HepG2 (cell line): ENCODE data around the gene CACNG7. TPM values are rescaled to one million over a fixed set of nuclear protein-coding genes. Genes with fewer than 3 reads are reported as not detected.

Experiments
- ATF2 ChIP-seq: sonication (generic); formaldehyde crosslinking; IDR thresholded peaks from 2 replicates; pipeline ENCODE4 v1.4.0; 2020; ENCODE audit warnings: missing genetic modification reagents
- ELF1 ChIP-seq: sonication (generic); formaldehyde crosslinking; IDR thresholded peaks from 2 replicates; pipeline ENCODE4 v1.4.0; 2020; ENCODE audit warnings: missing genetic modification reagents
- ETV5 ChIP-seq: IDR thresholded peaks from 2 replicates; pipeline ENCODE4 v1.6.1; 2018; ENCODE audit warnings: missing biosample characterization, missing genetic modification reagents, inconsistent platforms, borderline replicate concordance
- IKZF5 ChIP-seq: IDR thresholded peaks from 2 replicates; pipeline ENCODE4 v1.6.1; 2018; ENCODE audit warnings: missing genetic modification reagents, mild to moderate bottlenecking, missing compliant biosample characterization
- JUN ChIP-seq: sonication (generic); formaldehyde crosslinking; IDR thresholded peaks from 2 replicates; pipeline ENCODE4 v1.4.0; 2020; ENCODE audit warnings: mild to moderate bottlenecking, missing genetic modification reagents
- KLF12 ChIP-seq: sonication (generic); formaldehyde crosslinking; IDR thresholded peaks from 2 replicates; pipeline ENCODE4 v1.4.0; 2020; ENCODE audit warnings: missing genetic modification reagents, borderline replicate concordance
- MIXL1 ChIP-seq: IDR thresholded peaks from 2 replicates; pipeline ENCODE4 v1.6.1; 2016
- NR2C2 ChIP-seq: sonication (generic); formaldehyde crosslinking; IDR thresholded peaks from 2 replicates; pipeline ENCODE4 v1.4.0; 2020; ENCODE audit warnings: missing genetic modification reagents, mild to moderate bottlenecking, moderate library complexity, borderline replicate concordance
- ONECUT2 ChIP-seq: sonication (generic); formaldehyde crosslinking; IDR thresholded peaks from 2 replicates; pipeline ENCODE4 v1.4.0; 2020; ENCODE audit warnings: missing genetic modification reagents
- RBM39 ChIP-seq: fragments of 200-400 bp; formaldehyde crosslinking; IDR thresholded peaks from one replicate; pipeline ENCODE4 v1.6.1; 2018; ENCODE audit warnings: antibody characterized with exemption, mild to moderate bottlenecking, low read depth, low read length; ENCODE audit not compliant: poor library complexity, severe bottlenecking
- SIN3A ChIP-seq: IDR thresholded peaks from 2 replicates; pipeline ENCODE4 v1.6.1; 2011; ENCODE audit warnings: low read depth, mild to moderate bottlenecking, control low read depth, low read length, borderline replicate concordance
- SIX1 ChIP-seq: sonication (generic); formaldehyde crosslinking; IDR thresholded peaks from 2 replicates; pipeline ENCODE4 v1.4.0; 2020; ENCODE audit warnings: missing genetic modification reagents, borderline replicate concordance
- SP5 ChIP-seq: IDR thresholded peaks from 2 replicates; pipeline ENCODE4 v1.6.1; 2016; ENCODE audit warnings: low read depth, borderline replicate concordance
- TFDP1 ChIP-seq: IDR thresholded peaks from 2 replicates; pipeline ENCODE4 v1.6.1; 2016; ENCODE audit warnings: missing compliant biosample characterization, missing genetic modification reagents, borderline replicate concordance
- ZBED4 ChIP-seq: sonication (generic); formaldehyde crosslinking; IDR thresholded peaks from 2 replicates; pipeline ENCODE4 v1.4.0; 2020; ENCODE audit warnings: missing genetic modification reagents, borderline replicate concordance
- ZFP91 ChIP-seq: sonication (generic); formaldehyde crosslinking; IDR thresholded peaks from 2 replicates; pipeline ENCODE4 v1.9.0; 2022; ENCODE audit warnings: missing genetic modification reagents, mild to moderate bottlenecking, borderline replicate concordance
- ZNF260 ChIP-seq: sonication (generic); formaldehyde crosslinking; IDR thresholded peaks from 2 replicates; pipeline ENCODE4 v1.4.0; 2020; ENCODE audit warnings: missing genetic modification reagents, low read depth, mild to moderate bottlenecking, borderline replicate concordance
- ZNF331 ChIP-seq: sonication (generic); formaldehyde crosslinking; IDR thresholded peaks from 2 replicates; pipeline ENCODE4 v1.4.0; 2020; ENCODE audit warnings: missing genetic modification reagents
- ZNF543 ChIP-seq: sonication (generic); formaldehyde crosslinking; IDR thresholded peaks from 2 replicates; pipeline ENCODE4 v1.4.0; 2020; ENCODE audit warnings: mild to moderate bottlenecking, missing genetic modification reagents
- ZNF678 ChIP-seq: sonication (generic); formaldehyde crosslinking; IDR thresholded peaks from 2 replicates; pipeline ENCODE4 v1.4.0; 2020; ENCODE audit warnings: mild to moderate bottlenecking, missing genetic modification reagents
- ZNF792 ChIP-seq: IDR thresholded peaks from 2 replicates; pipeline ENCODE4 v1.6.1; 2016
- polyA plus RNA-seq, 8 experiments: library from polyadenylated mRNA; depleted of rRNA in 3 of 8; stranded (reverse) in 7 of 8; unstranded in 1 of 8; fragments of >200 nt; fragmentation: Illumina TruSeq in 4 of 8; extraction: Trizol in 4 of 8; gene quantifications; 2 replicates each; pipeline versions ENCODE4 v1.2.1 to v1.2.3, GENCODE V29; 2011 to 2016; ENCODE audit warnings: low read depth in 4 of 8, missing spikeins in 1 of 8, mixed read lengths in 1 of 8; ENCODE audit not compliant: insufficient read depth in 1 of 8
- total RNA-seq, 5 experiments: library from RNA; depleted of rRNA; stranded (reverse); fragments of >200 nt; fragmentation: Illumina TruSeq; extraction: Trizol; gene quantifications; 2 replicates each; pipeline ENCODE4 v1.2.3, GENCODE V29; 2016; ENCODE audit warnings: low read depth in 1 of 5

CACNG7 gene
- total and polyA plus RNA-seq, 2 of the 13 experiments (the other 11 are each of a cell fraction or from before 2014, with no cell fraction given), result not detected

GRCh38 chr19:53865523-53865917, 43.6 kb upstream of the CACNG7 start (continued):
- TF ChIP-seq TFDP1 (CRISPR knock-in tag) (no peak; the same call in 1 of the 2 replicates), KLF12 (CRISPR knock-in tag) (peak; percentile 15; the same call in 1 of the 2 replicates), RBM39 (no peak), JUN (CRISPR knock-in tag) (0 out of 2 replicates have a peak, but pooled peaks have one; percentile 14), ZNF331 (peak; percentile 44; the same call in 1 of the 2 replicates), NR2C2 (peak; percentile 53; the same call in 1 of the 2 replicates), ZNF543 (CRISPR knock-in tag) (peak; percentile 82; the same call in 1 of the 2 replicates), ZNF792 (CRISPR knock-in tag) (0 out of 2 replicates have a peak, but pooled peaks have one; percentile 22), ZNF678 (CRISPR knock-in tag) (no peak), ZFP91 (CRISPR knock-in tag) (peak; percentile 3; the same call in 1 of the 2 replicates), ZBED4 (peak; percentile 80; the same call in 1 of the 2 replicates), ONECUT2 (CRISPR knock-in tag) (no peak), ETV5 (CRISPR knock-in tag) (peak; percentile 82), SP5 (CRISPR knock-in tag) (0 out of 2 replicates have a peak, but pooled peaks have one; percentile 25), IKZF5 (CRISPR knock-in tag) (peak; percentile 42), ZNF260 (CRISPR knock-in tag) (no peak), MIXL1 (CRISPR knock-in tag) (0 out of 2 replicates have a peak, but pooled peaks have one; percentile 53), SIN3A (peak; percentile 51; the same call in 1 of the 2 replicates), SIX1 (CRISPR knock-in tag) (0 out of 2 replicates have a peak, but pooled peaks have one; percentile 11), ATF2 (CRISPR knock-in tag) (0 out of 2 replicates have a peak, but pooled peaks have one; percentile 30), ELF1 (peak; percentile 61; the same call in 1 of the 2 replicates)
